ENCODE measurements around the gene FOXC1.

DNA sequence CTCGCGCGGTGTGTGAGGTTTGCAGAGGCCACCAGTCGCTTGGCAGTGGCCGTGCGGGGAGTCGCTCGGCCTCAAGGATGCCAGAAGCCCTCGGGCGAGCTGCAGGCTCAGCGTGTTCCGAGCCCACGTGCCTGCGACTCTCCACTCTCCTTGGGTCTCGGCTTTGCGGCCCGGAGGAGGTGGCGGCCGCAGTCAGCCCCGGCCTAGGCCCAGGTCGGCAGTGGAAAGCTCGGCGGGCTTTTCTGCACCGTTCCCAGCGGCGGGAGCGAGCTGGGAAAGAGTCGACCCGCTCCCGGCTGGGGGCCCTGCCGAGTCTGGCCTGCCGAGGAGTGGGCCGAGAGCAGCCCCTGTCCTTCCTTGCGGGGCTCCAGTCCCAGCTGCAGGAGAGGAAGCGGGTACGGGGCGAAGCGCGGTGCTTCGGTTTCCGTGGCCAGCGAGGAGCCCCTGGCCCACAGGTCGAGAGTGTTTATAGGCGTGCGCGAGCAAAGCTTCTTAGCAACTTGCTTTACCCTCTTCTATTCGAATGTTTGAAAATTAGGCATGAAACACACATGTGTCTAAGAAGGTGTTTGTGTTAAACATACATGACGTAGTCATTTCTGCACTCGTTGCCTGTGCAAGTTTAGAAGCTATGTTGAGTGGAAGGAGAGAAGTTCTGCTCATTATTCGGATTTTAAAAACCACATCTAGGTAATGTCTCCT lies 5.6 kb downstream of the FOXC1 start:
- TF ChIP-seq POLR2A (IDR thresholded peaks at IDR 0.05) (no peak), POLR2AphosphoS5 (IDR thresholded peaks at IDR 0.05) (no peak)
